Stimulated activated CD8-positive, alpha-beta memory T cell treated with anti-CD3 and anti-CD28 coated beads, Interleukin-7, amount 100 ng/mL, for 4 hours (primary cell): ENCODE measurements around the gene GOLGA8N.
"Not testable (repeated sequence)": the region's sequence is repeated elsewhere in the genome, so short reads cannot be mapped to it uniquely, and the experiment has no call there.

Experiments
- DNase-seq, 2 donors: peaks; one replicate each; pipeline ENCODE4 v3.0.0-alpha.2; 2020; ENCODE audit warnings: low read depth in 2 of 2

The GOLGA8N gene

GRCh38 chr15:32593151-32593550 is at the start of gene GOLGA8N:
GOLGA8N (plus strand) TSS chr15:32593456.
- DNase-seq, result not testable (repeated sequence)

DNA sequence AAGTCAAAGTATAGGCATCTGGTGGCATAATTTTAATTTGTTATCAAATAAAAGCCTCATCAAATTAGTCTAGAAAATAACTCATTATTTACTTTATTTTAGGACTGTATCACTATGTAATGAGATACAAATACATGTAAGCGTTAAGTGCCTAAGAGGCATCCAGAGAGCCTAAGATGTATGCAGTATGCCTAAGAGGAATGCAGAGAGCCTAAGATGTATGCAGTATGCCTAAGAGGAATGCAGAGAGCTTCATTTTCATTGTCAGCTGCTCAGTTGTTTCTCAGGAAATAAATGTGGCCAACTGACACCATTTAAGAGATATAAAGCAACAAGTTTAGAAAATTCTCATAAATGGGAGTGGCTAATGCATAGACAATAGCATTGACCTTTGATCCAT is 49.8 kb upstream of the GOLGA8N start:
- DNase-seq, result not testable (repeated sequence)

GRCh38 chr15:32545129-32545528 is 48.1 kb upstream of the GOLGA8N start:
- DNase-seq, result not testable (repeated sequence)

DNA sequence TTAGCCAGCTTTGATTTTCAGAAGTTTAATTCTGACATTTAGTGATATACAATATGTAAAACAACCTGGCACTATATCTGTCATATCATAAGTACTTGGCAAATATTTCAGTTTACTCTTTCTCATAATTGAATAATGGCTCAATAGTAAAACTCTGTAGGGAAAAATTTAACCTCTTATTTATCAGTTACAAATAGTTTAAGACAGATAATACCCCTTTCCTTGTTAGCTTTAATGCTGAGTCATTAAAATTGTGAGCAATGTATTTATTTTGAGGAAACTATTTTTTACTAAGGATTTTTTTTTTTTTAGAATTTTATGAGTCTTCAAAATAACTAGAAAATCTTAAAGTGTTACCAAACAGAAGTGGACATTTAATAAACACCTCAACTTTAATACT is 38.7 kb upstream of the GOLGA8N start:
- DNase-seq, result not testable (repeated sequence)

DNA sequence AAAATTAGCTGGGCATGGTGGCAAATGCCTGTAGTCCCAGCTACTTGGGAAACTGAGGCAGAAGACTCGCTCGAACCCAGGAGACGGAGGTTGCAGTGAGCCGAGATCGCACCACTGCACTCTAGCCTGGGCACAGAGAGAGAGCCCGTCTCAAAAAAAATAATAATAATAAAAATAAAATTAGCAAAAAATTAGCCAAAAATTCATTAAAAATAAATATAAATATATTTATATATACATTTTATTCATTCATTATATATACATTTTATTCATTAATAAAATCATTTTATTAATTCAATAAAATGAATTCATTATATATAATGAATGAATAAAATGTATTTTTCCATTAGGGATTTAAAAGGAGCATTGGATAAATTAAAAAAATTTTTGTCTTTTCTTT is 31.1 kb upstream of the GOLGA8N start:
- not testable (repeated sequence) for DNase-seq

GRCh38 chr15:32568988-32569387 is 24.3 kb upstream of the GOLGA8N start:
- not testable (repeated sequence) for DNase-seq

DNA sequence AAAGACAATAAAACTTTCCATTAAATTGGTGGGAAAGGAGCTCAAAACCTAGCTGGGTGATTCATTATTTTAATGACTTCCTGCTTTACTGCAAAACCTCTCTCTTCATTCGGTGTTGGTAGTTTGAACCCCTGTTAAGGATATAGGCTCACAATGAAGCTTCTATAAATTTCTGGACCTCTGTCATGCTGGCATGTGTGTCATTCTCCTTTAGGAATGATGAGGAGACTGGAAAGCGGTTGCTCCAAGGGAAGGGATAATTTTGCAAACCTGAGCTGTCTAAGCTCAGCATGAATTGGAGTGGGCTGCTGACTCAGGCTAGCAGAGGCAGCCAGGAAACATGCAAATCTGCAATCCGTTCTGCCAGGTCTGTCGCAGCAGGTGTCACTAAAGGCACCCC is 14.8 kb upstream of the GOLGA8N start:
- not testable (repeated sequence) for DNase-seq

GRCh38 chr15:32585844-32586243 is 7.4 kb upstream of the GOLGA8N start:
- DNase-seq, result not testable (repeated sequence)

GRCh38 chr15:32609518-32609917 is 16.3 kb downstream of the GOLGA8N start:
- DNase-seq, result not testable (repeated sequence)

DNA sequence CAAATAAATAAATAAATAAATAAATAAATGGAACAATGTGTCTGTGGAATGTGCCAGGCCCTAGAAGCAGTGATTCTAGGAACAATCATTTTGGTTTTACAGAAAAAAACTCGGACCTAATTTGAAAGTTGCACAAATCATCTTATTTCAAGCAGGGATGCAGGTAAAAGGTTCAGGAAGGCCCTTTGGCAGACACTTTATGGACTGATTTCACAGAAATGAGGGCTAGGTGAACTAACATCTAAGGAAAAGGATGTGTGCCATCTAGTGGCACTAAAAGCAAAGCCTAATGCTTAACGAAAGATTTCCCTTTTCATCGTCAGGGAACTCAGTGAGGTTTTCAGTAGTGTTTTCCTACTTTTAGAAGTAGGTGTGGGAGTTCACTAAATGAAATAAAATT is 17.5 kb downstream of the GOLGA8N start:
- DNase-seq, result not testable (repeated sequence)

- not testable (repeated sequence) for DNase-seq
These were observed 21.4 kb downstream of the GOLGA8N start for GRCh38 chr15:32614712-32615050.

DNA sequence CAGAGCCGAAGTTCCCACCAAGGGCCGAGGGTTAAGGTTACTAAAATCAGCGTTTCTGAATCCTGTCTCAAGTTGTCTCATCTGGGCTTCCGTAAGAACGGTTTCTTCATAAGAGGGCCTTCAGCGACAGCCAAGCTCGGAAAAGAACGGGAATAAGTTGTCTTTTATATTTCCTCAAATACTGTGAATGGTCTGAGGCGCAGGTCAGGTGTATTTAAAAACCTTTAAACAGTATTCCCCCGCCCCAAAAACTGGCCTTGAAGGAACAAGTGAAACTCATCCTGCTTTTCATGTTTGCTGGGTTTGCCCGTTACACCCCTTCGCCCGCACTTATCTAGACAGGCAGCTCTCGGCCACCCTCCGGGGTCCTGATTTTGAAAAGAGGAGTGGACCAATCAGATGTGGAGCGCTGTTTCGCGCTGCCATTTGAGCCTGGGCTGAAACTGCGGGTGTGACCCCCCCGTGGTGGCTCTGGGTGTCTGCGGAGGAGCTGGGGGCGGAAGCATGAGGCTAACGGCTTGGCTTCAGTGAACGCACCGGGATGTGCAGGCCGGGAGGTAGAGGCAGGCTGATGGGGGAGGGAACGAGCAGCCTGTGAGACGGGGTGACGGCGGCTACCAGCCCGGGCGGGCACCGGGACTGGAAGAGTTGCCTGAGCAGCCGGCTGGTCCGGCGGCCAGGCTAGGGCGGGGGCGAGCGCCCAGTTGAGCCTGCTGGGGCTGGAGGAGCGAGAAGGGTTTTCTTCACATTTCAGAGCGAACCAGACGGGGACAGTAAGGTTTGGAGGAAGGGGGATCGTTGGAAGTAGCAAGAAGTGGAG is 22.0 kb downstream of the GOLGA8N start, which contains the start of gene ARHGAP11A:
ARHGAP11A (plus strand) TSS at position 454 of the 820 bp plus-strand sequence. CDS start 708 bp downstream, outside the sequence.
- peak; percentile 69 to 74 for DNase-seq

DNA sequence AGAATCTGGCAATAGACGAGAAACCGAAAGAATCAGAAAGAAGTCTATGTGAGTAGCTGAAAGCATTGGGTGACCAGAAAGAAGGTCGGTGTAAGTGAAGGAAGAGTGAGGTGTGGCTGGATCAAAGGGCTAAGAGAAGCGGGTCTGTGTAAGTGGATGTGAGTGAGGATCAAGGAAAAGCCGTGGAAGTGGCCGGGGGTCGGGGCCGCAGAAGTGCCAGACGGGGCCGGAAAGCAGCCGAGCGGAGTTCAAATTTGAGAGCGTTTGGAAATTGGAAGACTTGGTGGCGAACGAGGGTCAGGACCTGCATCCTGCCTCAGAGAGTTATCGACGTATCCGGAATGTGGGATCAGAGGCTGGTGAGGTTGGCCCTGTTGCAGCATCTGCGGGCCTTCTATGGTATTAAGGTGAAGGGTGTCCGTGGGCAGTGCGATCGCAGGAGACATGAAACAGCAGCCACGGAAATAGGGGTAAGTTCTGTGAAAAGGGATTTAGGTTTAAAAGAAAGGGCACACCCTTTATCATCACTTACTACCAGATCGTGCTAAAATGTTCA is 22.7 kb downstream of the GOLGA8N start:
- not testable (repeated sequence) for DNase-seq

GRCh38 chr15:32636410-32636809 is 43.2 kb downstream of the GOLGA8N start:
- DNase-seq, result no peak

- DNase-seq, result no peak
These were observed 43.8 kb downstream of the GOLGA8N start for GRCh38 chr15:32636908-32637567.

DNA sequence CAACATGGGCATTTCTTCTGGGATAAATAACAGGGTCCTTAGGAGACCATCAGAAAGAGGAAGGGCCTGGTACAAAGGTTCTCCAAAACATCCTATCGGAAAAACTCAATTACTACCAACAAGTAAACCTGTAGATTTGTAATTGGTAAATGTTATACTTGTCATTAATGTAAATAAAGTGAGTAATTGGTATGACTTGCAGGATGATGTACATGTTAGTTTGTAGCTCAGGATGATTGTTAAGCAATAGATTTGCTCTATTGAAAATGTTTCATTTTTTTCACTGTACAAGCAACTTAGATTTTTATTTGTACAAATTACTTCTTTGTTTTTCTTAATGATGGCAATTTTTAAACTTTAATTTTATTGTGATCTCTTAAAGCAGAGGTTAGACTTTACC is 44.4 kb downstream of the GOLGA8N start:
- no peak for DNase-seq

DNA sequence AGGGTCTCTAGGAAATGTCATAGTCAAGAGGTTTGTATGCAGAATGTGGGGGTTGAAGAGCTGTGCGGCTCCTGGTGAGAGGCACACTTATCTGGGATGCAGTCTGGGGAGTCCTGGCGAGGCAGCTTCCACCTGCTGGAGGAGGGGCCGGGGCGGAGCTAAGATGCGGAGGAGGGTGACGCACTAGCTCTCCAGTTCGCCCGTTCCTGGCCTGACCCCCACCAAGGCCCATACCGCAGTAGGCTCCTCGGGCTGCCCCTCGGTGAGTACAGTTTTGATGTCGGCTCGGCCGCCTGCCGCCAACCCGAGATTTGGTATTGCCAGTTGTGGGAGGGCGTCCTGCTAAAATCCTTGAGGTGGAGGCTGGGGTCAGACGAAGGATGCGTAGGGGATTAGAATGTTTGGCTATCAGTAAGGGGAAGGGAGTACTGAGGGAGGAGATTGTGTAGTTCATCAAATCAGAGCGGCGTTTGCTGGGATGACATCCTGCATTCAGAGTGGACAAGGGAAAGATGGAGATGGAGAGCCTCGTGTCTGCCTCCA is 48.3 kb downstream of the GOLGA8N start, which contains the start of gene SCG5:
SCG5 (plus strand) TSS at position 194 of the 543 bp plus-strand sequence. CDS start 1,883 bp downstream, outside the sequence.
- no peak for DNase-seq

- no peak for DNase-seq
These were observed 49.6 kb downstream of the GOLGA8N start for GRCh38 chr15:32642667-32643435.

GRCh38 chr15:32643907-32644445 is 50.7 kb downstream of the GOLGA8N start:
- no peak for DNase-seq

- DNase-seq, result no peak
These were observed 53.0 kb downstream of the GOLGA8N start for GRCh38 chr15:32646291-32646690.

- DNase-seq, result no peak
These were observed 56.1 kb downstream of the GOLGA8N start for GRCh38 chr15:32649342-32649741.
